CD4-positive, alpha-beta T cell treated with Interleukin-15 for 1 hour (primary cell): ENCODE data around the gene GORASP2.

Experiments used
- DNase-seq: peaks from one replicate; pipeline ENCODE4 v3.0.0-alpha.2; 2020

Gene GORASP2

DNA sequence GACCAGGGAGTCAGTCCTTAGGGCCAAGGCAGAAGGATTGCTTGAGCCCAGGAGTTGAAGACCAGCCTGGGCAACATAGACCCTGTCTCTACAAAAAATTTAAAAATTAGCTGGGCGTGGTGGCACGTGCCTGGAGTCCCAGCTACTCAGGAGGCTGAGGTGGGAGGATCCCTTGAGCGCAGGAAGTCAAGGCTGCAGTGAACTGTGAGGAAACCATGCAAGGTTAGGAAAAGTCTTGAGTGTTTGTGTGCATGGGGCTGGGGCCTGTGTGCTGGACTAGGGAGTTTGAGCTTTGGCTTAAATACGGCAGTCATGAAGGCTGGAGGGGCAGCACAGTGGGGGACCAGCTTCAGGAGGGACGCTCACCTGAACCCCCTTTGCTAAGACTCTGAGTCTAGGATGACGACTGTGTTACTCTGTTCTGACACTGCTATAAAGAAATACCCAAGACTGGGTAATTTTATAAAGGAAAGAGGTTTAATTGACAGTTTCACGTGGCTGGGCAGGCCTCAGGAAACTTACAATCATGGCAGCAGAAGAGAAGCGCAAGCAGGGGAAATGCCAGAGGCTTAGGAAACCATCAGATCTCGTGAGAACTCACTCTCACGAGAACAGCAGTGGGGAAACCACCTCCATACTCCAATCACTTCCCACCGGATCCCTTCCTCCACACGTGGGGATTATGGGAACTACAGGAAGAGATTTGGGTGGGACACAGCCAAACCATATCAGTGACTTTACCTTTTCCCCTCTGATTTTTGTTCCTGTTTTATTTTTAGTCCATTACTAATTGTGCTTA, 39.4 kb downstream of the GORASP2 start:
- no peak for DNase-seq

DNA sequence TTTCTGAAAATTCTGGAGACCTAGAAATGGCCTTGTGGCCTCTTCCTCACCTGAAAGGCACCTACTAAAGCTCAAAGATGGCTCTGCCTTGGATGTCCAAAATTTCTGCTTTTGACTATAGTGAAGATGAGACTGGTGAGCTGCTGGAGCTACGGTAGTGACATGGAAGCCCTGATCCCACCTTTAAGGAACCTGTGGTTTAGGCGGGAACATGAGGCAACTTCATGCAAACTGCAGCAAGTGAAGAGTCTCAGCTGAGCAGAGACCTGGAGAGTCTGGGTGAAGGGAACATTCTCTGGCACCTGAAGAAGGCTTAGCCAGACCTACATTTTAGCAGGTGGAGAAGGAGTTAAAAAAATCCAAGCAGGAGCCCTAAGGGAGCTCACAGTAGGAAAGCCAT, 40.0 kb downstream of the GORASP2 start:
- no peak for DNase-seq

DNA sequence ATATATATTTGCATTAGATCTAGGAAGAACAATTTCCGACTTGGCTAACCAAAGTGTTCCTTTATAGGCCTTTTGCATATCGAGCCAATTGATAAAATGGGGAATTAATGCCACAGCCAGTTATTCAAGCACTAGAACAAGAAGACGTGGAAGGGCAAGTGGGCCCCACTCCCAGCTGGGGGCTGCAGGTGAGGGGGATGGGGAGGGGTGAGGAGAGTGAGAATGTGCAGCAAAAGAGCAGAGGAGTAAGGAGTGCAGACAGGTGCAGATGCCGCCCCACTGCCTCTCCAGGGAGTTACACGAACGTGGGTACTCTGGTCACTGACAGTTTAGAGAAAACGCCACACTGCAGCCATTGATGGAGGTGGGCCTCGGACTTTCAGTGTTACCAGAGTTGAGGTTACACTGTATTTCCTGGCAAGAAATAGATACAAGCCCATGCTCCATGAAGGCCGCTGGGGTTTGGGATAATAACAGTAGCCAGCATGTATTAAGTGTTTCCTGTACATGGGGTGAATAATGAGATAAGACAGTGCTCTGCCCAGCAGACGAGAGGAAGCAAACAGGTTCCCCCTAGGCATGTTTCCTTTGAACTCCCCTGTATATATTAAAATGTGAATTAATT, 40.9 kb downstream of the GORASP2 start:
- no peak for DNase-seq

DNA sequence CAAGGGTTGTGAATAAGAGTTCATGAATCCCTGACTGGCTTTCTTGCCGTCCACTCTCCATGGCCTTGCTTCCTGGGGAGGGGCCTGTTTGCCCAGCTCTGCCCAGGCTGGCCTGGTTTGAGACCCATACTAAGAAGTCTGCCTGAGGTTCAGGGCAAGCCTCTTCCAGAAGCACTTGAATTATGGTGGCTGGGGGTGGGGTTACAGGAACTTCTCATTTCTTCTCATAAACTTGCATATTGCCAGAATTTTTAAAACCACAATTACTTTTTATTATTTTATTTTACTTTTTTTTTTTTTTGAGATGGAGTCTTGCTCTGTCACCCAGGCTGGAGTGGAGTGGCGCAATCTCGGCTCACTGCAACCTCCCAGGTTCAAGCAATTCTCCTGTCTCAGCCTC, 42.0 kb downstream of the GORASP2 start:
- no peak for DNase-seq

DNA sequence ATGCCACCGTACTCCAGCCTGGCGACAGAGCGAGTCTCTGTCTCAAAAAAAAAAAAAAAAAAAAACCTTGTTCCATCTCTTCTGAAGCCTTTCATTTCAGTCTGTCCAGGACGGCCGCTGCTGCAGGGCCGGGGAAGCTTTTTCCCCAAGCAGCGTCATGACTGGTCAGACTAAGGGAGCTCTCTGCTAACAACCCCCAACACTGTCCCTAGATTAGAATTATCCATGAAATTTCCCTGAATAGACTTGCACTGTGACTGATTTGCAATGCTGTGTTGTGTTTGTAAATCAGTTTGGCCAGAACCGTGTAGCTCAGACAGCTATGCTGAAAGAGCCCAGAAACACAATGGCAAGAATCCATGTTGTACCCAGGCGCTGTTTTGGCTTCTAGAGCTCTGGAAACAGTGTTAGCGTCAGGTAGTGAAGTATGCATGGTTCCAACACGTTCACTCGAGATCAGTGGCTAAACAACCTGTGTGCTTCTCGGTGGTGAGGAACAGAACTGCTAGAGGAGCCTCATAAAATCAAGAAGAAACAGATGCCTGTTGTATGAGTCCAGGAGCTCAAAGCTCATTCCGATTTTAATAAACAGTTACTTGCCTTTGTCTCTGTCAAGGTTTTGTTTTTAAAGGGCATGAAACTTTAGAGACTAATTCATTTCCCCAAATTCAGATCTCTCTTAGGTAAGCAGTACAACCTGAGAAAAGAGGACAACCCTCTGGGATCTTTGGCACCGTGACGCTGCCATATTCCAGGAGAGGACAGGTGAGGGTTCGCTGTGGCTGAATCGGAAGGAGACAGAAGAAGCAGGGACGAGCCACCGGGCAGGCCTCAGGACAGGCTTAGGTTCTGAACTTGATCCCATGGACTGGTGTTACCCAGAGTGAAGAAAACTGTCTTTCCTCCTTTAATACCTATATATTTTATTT, 43.5 kb downstream of the GORASP2 start:
- DNase-seq = no peak

DNA sequence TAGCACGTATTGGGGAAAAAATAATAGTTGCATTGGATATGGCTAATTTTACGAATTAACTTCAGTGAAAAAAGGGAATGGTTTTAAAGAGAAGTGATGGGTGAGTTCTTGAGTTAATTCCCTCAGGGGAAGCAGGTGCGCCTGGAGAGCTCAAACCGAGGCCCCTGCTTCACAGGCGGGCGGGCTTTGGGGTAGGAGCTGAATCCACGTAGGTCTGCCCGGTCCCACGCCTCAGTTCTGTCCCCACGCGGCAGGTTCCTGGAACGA, 44.1 kb downstream of the GORASP2 start:
- DNase-seq = no peak

DNA sequence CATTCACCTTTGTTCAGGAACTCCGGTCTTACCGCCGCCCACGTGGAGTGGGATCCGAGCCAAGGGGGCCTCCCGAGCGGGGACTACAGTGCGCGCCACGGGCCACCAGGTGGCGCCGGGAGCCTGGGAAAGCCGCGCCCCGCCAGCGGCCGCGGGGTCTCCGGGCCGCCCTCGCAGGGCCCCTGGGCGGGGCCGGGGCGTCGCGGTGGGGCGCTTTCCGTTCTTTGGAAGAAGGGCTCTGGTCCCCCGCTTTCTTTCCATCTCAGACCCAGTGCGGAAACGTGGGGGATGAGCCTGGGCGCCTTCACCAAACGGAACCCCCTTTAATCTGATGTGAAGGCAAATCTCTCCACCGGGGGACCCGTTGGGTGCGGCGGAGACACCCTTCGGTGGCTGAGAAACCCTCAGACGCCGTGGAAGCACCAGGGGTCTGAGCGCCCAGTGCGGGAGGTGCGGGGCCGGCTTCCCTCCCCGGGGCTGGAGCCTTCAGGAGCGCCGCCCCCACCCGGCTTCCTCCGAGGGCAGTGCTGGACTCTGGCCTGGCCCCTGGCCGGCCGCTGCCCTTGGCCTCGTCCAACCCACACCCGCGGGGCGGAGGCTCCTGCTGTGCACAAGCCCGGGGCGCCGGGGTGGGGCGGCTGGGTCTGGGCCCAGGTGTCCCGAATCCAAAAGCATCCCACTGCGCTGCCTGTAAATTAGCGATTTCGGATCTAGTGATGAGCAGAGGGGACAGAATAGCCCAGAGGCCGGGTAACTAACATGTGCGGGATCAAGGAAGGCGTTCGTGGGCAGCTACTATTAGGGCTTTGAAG, 44.6 kb downstream of the GORASP2 start:
- DNase-seq = peak; percentile 84

DNA sequence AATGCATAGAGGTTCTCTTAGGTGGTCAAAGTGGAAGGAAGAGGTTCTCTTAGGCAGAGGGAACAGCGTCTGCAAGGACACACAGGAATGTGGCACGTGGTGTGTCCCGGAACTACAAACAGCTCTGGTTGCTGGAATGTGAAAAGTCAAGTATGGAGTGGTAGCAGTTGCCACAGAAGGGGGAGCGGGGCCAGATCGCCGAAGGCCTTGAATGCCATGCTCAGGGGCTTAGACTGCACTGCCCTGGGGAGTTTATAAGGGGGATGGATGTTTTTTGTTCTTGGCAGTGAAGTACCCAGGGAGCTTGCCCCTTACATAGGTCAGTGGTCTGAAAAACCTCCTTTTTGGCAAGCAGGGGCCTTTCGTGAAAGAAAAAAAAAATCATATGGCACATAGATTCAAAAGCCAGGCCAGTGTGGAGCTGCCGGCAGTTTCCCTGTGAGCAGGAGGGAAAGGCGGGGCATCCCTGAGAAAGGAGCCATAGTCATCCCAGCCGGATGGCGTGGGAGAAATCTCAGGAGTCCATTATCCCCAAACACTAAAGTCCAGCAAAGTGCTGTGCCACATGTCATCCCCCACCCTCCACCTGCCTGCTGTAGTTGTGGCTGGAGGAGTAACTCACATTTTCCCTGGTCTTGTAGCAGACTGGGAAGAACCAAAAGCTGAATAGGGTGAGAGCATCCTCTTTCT, 45.4 kb downstream of the GORASP2 start:
- no peak for DNase-seq

DNA sequence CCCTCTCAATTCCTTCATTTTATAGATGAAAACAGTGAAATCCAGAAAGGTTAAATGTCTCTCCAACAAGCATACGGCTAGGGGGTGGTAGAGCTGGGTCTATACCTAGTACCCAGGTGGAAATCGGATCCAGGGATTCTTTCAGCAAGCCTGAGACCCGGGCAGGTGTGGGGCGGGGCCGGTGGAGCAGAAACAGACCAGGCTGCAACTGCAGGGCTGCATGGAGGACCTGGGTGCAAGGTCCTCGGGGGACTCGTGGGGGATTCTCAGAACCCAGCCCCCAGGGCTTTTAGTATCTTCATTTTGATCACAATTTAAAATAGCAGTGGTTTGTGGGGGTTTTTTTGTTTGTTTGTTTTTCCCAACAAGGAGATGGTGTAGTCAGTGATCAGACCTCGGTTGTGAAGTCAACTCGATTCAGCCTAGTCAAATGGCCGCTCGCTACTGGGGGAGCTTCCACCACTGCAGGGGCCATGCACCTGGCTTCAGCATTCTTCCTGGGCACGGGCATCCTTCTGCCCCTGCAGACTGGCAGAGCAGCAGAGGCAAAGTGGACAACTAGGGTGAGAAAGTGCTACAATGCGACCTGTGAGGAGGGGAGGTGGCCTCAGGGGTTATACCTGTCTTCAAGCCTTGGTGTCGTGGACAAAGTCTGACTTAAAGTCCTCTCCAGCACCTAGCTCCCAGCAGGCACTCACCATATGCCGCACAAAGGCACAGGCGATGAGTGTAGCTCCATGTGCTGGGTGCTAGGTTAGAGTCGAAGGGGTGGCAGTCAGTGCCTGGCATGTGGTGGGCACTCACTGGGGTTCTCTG, 46.3 kb downstream of the GORASP2 start:
- no peak for DNase-seq

DNA sequence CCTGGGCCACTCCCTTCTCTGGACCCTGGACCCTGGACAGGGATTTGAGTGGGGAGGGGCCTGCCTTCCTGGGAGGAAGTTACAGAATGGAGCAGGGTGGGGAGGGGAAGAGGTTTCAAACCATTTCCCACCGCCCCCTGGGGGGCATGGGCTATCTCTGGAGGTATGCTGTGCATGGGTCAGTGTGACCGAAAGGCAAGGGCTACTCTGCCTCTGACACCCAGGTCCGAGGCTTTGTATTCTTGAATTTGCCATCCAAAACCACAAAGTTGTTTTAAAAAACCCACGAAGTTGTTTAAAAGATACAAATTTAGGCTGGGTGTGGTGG, 46.9 kb downstream of the GORASP2 start:
- DNase-seq = no peak

DNA sequence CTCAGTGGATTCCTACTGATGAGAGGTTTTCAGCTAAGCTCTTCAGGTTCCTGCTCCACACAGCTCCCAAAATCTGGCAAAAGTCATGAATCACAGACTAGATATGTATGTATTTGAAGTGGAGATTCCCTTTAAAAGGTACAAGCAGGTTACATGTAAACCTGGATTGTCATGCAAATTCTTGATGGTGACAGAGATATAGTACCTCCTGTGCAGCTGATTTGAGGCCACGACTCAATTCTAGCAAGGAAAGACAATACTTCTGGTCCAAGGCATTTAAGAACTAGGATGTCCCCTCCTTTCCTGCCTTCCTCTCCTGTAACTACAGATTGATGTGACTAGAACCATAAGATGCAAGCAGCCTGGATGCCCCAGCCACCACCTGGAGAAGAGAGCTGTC, 55.0 kb downstream of the GORASP2 start:
- DNase-seq = no peak

DNA sequence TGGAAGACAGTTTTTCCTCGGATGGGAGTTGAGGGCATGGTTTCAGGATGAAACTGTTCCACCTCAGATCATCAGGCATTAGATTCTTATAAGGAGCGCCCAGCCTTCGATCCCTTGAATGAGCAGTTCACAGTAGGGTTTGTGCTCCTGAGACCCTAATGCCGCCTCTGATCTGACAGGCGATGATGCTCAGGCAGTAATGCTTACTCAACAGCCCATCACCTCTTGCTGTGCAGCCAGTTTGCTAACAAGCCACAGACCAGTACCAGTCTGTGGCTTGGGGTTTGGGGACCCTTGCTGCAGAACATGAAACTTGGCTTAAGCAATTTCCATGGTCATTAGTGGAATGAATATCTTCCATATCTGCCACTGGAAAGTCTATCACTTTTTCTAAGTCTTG, 56.4 kb downstream of the GORASP2 start:
- no peak for DNase-seq

DNA sequence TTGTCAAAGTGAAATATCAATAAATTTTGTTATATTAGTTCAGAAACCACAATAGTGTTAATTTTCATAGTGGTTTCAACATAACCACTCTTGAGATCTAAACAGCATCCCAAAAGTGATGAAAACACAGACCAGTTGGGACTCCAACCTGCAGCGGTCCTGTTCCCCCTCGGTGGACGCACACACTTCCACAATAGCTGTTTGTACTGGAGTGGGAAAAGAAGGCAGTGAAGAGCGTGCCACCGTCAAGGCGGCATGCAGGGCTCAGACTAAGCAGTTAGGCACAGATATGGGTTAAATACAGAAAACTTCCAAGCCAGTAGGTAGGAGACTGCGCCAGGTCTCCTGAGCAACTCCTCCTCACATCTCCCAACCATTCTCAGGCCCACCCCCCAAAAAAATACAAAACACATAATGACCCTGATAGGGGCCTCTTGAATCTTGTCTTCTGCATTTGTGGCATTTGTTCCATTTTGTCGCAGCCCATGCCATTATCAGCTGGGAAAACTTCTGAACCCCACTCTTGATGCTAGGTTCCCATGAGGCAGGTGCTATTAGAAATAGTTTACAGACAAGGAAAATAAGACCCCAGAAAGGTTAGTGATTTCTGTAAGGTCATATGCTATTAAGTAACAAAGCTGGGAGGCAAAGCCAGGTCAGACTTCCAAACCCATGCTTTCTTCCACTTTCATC, 57.7 kb downstream of the GORASP2 start:
- DNase-seq = no peak

DNA sequence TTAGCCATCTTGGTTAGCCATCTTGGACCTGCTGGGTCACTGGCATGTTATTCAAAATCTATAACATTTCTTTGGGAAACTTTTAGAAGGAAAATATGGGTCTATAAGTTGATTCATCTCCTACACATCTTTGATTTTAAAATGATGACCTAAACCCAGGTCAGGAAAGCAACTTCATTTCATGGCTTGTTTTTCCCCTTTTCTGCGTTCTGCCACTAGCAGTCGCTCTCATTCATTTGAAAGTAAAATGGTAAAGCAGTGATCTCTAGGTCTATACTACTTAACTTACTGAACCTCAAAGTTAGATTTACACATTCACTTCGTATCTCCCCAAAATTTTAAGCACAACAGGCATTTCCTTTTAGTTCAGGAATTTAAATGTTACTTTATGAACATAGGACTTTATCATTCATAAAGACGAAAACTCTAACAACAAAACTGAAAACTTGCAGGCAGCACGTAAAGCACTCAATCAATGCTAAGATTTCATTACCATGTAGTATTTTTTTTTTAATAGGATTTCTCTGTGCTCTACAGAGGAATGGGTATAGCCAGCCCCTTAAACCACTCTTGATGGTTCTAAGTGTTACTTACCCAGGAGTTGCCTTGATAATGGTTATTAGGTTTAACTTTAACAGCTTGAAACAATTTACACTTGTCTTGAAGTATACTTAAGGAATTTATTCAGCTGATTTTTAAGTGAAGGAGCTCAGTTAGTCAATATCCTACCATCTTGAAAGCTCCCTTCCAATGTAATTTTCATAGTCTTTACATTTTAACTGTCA, 62.5 kb downstream of the GORASP2 start:
- DNase-seq = no peak

DNA sequence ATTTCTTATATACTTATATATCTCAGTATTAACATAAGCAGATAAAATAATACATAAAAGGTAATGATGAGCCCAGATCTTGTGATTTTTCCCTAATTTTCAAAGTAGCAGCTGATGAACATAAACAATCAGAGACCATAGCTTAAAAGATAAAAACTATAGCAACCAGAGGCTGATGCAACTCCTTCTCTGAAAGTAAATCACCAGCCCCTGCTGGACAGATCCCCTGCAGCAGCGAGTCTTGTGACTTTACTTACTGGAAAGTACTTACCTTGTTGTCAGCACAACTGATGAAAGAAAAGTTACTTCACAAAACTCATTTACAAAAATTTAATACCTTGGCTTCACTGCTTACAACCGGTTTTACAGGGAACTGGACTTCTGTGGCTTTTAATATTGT, 67.3 kb downstream of the GORASP2 start:
- no peak for DNase-seq

DNA sequence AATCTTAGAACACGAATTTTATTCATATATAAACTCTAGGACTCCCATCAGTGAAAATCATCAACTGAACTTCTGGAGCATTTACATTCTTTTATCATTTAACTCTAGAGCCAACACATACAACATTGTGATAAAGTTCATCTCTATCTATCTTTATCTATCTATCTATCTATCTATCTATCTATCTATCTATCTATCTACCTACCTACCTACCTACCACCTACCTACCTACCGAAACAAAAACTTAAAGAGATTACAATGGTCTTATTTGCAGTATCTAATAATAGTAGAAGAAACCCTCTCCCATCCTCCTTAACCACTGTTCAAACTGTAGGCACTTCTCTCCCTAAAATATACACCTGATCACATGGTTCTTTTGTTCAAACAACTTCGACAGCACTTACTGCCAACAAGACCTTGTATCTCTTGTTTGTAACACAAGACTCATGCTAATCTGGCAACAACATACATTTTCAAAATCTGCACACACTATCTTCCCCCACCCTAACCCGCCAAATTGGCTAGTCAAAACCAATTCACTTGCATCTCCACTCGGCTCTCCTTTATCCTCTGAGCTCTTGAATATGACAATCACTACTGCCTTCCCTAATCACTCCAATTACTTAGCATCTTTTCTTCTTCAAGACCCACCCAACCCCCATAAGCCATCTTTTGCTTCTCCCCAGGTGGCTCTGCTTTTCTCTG, 69.0 kb downstream of the GORASP2 start:
- no peak for DNase-seq

DNA sequence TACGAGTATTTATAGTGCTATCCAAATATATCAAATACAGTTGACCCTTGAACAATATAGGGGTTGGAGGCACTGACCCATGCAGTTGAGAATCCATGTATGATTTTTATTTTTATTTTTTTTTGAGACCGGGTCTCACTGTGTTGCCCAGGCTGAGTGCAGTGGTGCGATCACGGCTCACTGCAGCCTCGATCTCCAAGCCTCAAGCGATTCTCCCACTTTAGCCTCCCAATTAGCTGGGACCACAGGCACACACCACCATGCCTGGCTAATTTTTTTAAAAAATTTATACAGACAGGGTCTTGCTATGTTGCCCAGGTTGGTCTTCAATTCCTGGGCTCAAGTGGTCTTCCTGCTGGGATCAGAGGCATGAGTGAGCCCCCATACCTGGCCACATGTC, 70.6 kb downstream of the GORASP2 start:
- DNase-seq = no peak

DNA sequence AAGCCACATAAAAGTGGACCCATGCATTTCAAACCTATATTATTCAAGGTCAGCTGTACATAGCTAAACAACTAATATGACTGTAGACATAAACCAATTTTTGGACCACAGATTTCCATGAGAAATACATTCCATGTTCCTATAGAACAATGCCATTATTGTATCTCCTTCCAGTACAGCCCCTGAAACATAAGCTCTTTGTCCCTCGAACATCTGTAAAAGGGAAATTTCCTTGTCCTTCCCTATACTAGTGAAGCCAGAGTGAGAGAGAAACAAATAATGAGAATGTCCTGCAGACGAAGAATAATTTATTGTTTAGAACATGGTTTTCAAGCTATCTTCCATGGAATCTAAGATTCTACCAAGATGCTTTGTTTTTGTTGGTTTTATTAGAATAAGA, 75.3 kb downstream of the GORASP2 start:
- DNase-seq = no peak

DNA sequence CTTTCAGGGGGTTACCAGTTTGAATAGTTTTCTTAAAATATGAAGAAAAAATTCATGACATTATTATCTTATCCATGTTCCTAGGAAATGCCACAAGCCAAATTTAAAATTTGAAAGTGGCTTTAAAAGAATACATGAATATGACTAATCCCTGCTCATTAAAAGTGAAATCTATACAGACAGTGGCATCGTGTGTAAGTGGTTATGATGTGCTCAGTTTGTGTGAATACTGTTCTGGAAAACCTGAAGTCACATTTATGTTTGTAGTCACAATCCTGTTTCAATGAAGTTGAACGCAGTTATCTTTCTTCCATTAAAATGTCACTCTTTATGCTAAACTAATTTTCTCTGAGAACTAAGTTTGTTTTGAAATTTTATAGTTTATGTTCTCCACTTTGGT, 75.8 kb downstream of the GORASP2 start:
- no peak for DNase-seq
